ENCODE data around the gene SMIM36.
"Not testable (repeated sequence)": the region's sequence is repeated elsewhere in the genome, so short reads cannot be mapped to it uniquely, and the experiment has no call there.

The SMIM36 gene

GRCh38 chr17:55507669-55508068 is 3.6 kb downstream of the SMIM36 start:
- H4K8ac ChIP-seq (ENCODE audit: low read length); DNase-seq; H3K36me3 ChIP-seq (ENCODE audit: control insufficient read depth in 1 of 2, insufficient read depth in 2 of 2, low read depth in 1 of 2, low read length in 2 of 2); H2BK120ac ChIP-seq (ENCODE audit: low read depth, low read length); H3K27ac ChIP-seq (ENCODE audit: low read length, poor library complexity, severe bottlenecking); H2AK5ac ChIP-seq (ENCODE audit: low read length, severe bottlenecking); H3K27me3 ChIP-seq (ENCODE audit: control insufficient read depth in 1 of 2, insufficient read depth in 1 of 2, low read length in 2 of 2); H4K91ac ChIP-seq (ENCODE audit: low read length); H3K23ac ChIP-seq (ENCODE audit: low read length in 2 of 2); H2AFZ ChIP-seq (ENCODE audit: low read depth, low read length); H3K4me2 ChIP-seq (ENCODE audit: low read length, poor library complexity, severe bottlenecking); H3K4me3 ChIP-seq (ENCODE audit: insufficient read depth in 1 of 2, low read depth in 1 of 2, low read length in 2 of 2); H3K14ac ChIP-seq (ENCODE audit: low read length in 2 of 2); H3K79me1 ChIP-seq (replicated peaks; ENCODE audit: low read length, poor library complexity, severe bottlenecking); H3K9ac ChIP-seq (ENCODE audit: low read length); H2BK5ac ChIP-seq (ENCODE audit: low read depth, low read length, poor library complexity, severe bottlenecking); H3K18ac ChIP-seq (ENCODE audit: low read depth in 1 of 2, low read length in 2 of 2); H3K4me1 ChIP-seq (ENCODE audit: control insufficient read depth, insufficient read depth, low read depth, low read length); H3K9me3 ChIP-seq (ENCODE audit: control insufficient read depth, low read length); H3K4ac ChIP-seq (ENCODE audit: low read depth in 1 of 2, low read length in 2 of 2); H2BK15ac ChIP-seq (ENCODE audit: low read depth, poor library complexity, severe bottlenecking); H2BK12ac ChIP-seq (ENCODE audit: low read length in 2 of 2): not testable (repeated sequence)
- WGBS: 91% methylated on average over 6 of the region's 7 CpGs

GRCh38 chr17:55501626-55502025 is 9.6 kb downstream of the SMIM36 start:
- not testable (repeated sequence) for H3K27ac ChIP-seq (ENCODE audit: low read length, poor library complexity, severe bottlenecking); H3K18ac ChIP-seq (ENCODE audit: low read depth in 1 of 2, low read length in 2 of 2); H3K4me2 ChIP-seq (ENCODE audit: low read length, poor library complexity, severe bottlenecking); H4K91ac ChIP-seq (ENCODE audit: low read length); H4K8ac ChIP-seq (ENCODE audit: low read length); H3K9me3 ChIP-seq (ENCODE audit: control insufficient read depth, low read length); H3K4me3 ChIP-seq (ENCODE audit: insufficient read depth in 1 of 2, low read depth in 1 of 2, low read length in 2 of 2); H3K79me1 ChIP-seq (replicated peaks; ENCODE audit: low read length, poor library complexity, severe bottlenecking); H2AFZ ChIP-seq (ENCODE audit: low read depth, low read length); H3K23ac ChIP-seq (ENCODE audit: low read length in 2 of 2); H2AK5ac ChIP-seq (ENCODE audit: low read length, severe bottlenecking); H2BK120ac ChIP-seq (ENCODE audit: low read depth, low read length); H3K27me3 ChIP-seq (ENCODE audit: control insufficient read depth in 1 of 2, insufficient read depth in 1 of 2, low read length in 2 of 2); H3K4me1 ChIP-seq (ENCODE audit: control insufficient read depth, insufficient read depth, low read depth, low read length); H2BK12ac ChIP-seq (ENCODE audit: low read length in 2 of 2); DNase-seq; H2BK15ac ChIP-seq (ENCODE audit: low read depth, poor library complexity, severe bottlenecking); H2BK5ac ChIP-seq (ENCODE audit: low read depth, low read length, poor library complexity, severe bottlenecking); H3K36me3 ChIP-seq (ENCODE audit: control insufficient read depth in 1 of 2, insufficient read depth in 2 of 2, low read depth in 1 of 2, low read length in 2 of 2); H3K4ac ChIP-seq (ENCODE audit: low read depth in 1 of 2, low read length in 2 of 2); H3K14ac ChIP-seq (ENCODE audit: low read length in 2 of 2); H3K9ac ChIP-seq (ENCODE audit: low read length)
- 91% methylated on average over 7 of the region's 23 CpGs for WGBS

GRCh38 chr17:55500103-55500502 is 11.1 kb downstream of the SMIM36 start:
- no peak overlapping the region for H3K4me3 ChIP-seq (ENCODE audit: insufficient read depth in 1 of 2, low read depth in 1 of 2, low read length in 2 of 2)
- WGBS: 87% methylated on average over 3 of the region's 3 CpGs
- no peak overlapping the region for H2BK15ac ChIP-seq (ENCODE audit: low read depth, poor library complexity, severe bottlenecking)
- no peak overlapping the region for H3K4ac ChIP-seq (ENCODE audit: low read depth in 1 of 2, low read length in 2 of 2)
- H3K27ac ChIP-seq (ENCODE audit: low read length, poor library complexity, severe bottlenecking): no peak overlapping the region
- H3K36me3 ChIP-seq (ENCODE audit: control insufficient read depth in 1 of 2, insufficient read depth in 2 of 2, low read depth in 1 of 2, low read length in 2 of 2): no peaks in the 10 kb centered on the region
- H2BK120ac ChIP-seq (ENCODE audit: low read depth, low read length): no peak overlapping the region
- no peaks in the 10 kb centered on the region for H3K9me3 ChIP-seq (ENCODE audit: control insufficient read depth, low read length)
- no peak overlapping the region for H3K23ac ChIP-seq (ENCODE audit: low read length in 2 of 2)
- peaks cover 2% of the 10 kb centered on the region for H3K4me1 ChIP-seq (ENCODE audit: control insufficient read depth, insufficient read depth, low read depth, low read length)
- H3K18ac ChIP-seq (ENCODE audit: low read depth in 1 of 2, low read length in 2 of 2): no peak overlapping the region
- no peak overlapping the region for H3K14ac ChIP-seq (ENCODE audit: low read length in 2 of 2)
- H2AFZ ChIP-seq (ENCODE audit: low read depth, low read length): no peak overlapping the region
- no peak overlapping the region for H4K91ac ChIP-seq (ENCODE audit: low read length)
- H4K8ac ChIP-seq (ENCODE audit: low read length): no peak overlapping the region
- H2BK5ac ChIP-seq (ENCODE audit: low read depth, low read length, poor library complexity, severe bottlenecking): no peak overlapping the region
- H3K9ac ChIP-seq (ENCODE audit: low read length): no peak overlapping the region
- H2BK12ac ChIP-seq (ENCODE audit: low read length in 2 of 2): no peak overlapping the region
- no peak overlapping the region for H3K4me2 ChIP-seq (ENCODE audit: low read length, poor library complexity, severe bottlenecking)
- H2AK5ac ChIP-seq (ENCODE audit: low read length, severe bottlenecking): no peak overlapping the region
- DNase-seq: no peak
- H3K79me1 ChIP-seq (replicated peaks; ENCODE audit: low read length, poor library complexity, severe bottlenecking): no peaks in the 10 kb centered on the region
- no peaks in the 10 kb centered on the region for H3K27me3 ChIP-seq (ENCODE audit: control insufficient read depth in 1 of 2, insufficient read depth in 1 of 2, low read length in 2 of 2)

GRCh38 chr17:55496094-55496881 is 15.0 kb downstream of the SMIM36 start:
- Histone ChIP-seq H3K23ac (ENCODE audit: low read length in 2 of 2) (no peak overlapping the region), H3K14ac (ENCODE audit: low read length in 2 of 2) (no peak overlapping the region), H3K4ac (ENCODE audit: low read depth in 1 of 2, low read length in 2 of 2) (no peak overlapping the region), H4K8ac (ENCODE audit: low read length) (no peak overlapping the region), H2BK12ac (ENCODE audit: low read length in 2 of 2) (no peak overlapping the region), H3K4me2 (ENCODE audit: low read length, poor library complexity, severe bottlenecking) (no peak overlapping the region), H3K9me3 (ENCODE audit: control insufficient read depth, low read length) (no peaks in the 10 kb centered on the region), H4K91ac (ENCODE audit: low read length) (no peak overlapping the region), H2BK120ac (ENCODE audit: low read depth, low read length) (no peak overlapping the region), H3K79me1 (replicated peaks; ENCODE audit: low read length, poor library complexity, severe bottlenecking) (no peaks in the 10 kb centered on the region), H3K27ac (ENCODE audit: low read length, poor library complexity, severe bottlenecking) (no peak overlapping the region), H2BK15ac (ENCODE audit: low read depth, poor library complexity, severe bottlenecking) (peak overlapping the region; percentile 40), H3K9ac (ENCODE audit: low read length) (peak overlapping the region; percentile 51), H2BK5ac (ENCODE audit: low read depth, low read length, poor library complexity, severe bottlenecking) (no peak overlapping the region), H3K27me3 (ENCODE audit: control insufficient read depth in 1 of 2, insufficient read depth in 1 of 2, low read length in 2 of 2) (no peaks in the 10 kb centered on the region), H2AK5ac (ENCODE audit: low read length, severe bottlenecking) (no peak overlapping the region), H3K36me3 (ENCODE audit: control insufficient read depth in 1 of 2, insufficient read depth in 2 of 2, low read depth in 1 of 2, low read length in 2 of 2) (no peaks in the 10 kb centered on the region), H3K4me1 (ENCODE audit: control insufficient read depth, insufficient read depth, low read depth, low read length) (peaks cover 2% of the 10 kb centered on the region), H3K18ac (ENCODE audit: low read depth in 1 of 2, low read length in 2 of 2) (peak overlapping the region in 1 of 2 experiments; percentile 22), H3K4me3 (ENCODE audit: insufficient read depth in 1 of 2, low read depth in 1 of 2, low read length in 2 of 2) (peak overlapping the region in 1 of 2 experiments; percentile 35), H2AFZ (ENCODE audit: low read depth, low read length) (no peak overlapping the region)
- DNase-seq: peak; percentile 69
- 92% methylated on average over 6 of the region's 8 CpGs for WGBS

Measured in mesenchymal stem cell (in vitro differentiated cells and primary cell).